Upper lobe of right lung (tissue), 1 donor: Measurements from ENCODE around the gene ABCG2. TPM values are rescaled to one million over a fixed set of nuclear protein-coding genes. Genes with fewer than 3 reads are reported as not detected.

Experiments
- ATAC-seq: fragments of 200-7000 bp; cut with Tn5 transposase; one replicate; pipeline ENCODE4 v1.9.1; 2020; ENCODE audit warnings: mild to moderate bottlenecking, moderate library complexity
- DNase-seq: peaks from one replicate; pipeline ENCODE4 v3.0.0-alpha.2; 2020
- H3K27ac ChIP-seq: fragments of 200-600 bp; one replicate; pipeline ENCODE4 v1.8.0; 2022
- H3K27me3 ChIP-seq: fragments of 200-600 bp; one replicate; pipeline ENCODE4 v1.8.0; 2022; ENCODE audit warnings: mild to moderate bottlenecking
- H3K36me3 ChIP-seq: fragments of 200-600 bp; one replicate; pipeline ENCODE4 v1.8.0; 2022
- H3K4me1 ChIP-seq: fragments of 200-600 bp; one replicate; pipeline ENCODE4 v1.8.0; 2022
- H3K4me3 ChIP-seq: fragments of 200-600 bp; one replicate; pipeline ENCODE4 v1.8.0; 2022; ENCODE audit warnings: mild to moderate bottlenecking
- H3K9me3 ChIP-seq: fragments of 200-600 bp; one replicate; pipeline ENCODE4 v1.8.0; 2022
- intact Hi-C: fragments of 100-400 bp; cut with DNase I; formaldehyde crosslinking; loops from one replicate; pipeline ENCODE4 v1.11.0; 2022
- long read RNA-seq: library from polyadenylated mRNA; unstranded; transcript quantifications from one replicate; pipeline ENCODE4 v2.0.0, GENCODE V29; 2021
- total RNA-seq: library from RNA; stranded (reverse); fragmentation: NEBNext Ultra II Directional; extraction: Animal tissue kit (Norgen Biotek cat#: 25700); gene quantifications from one replicate; pipeline ENCODE4 v1.2.1, GENCODE V29; 2021
- TF ChIP-seq, protein P1 (sequence below): fragments of 200-600 bp; IDR thresholded peaks from one replicate; pipeline ENCODE4 v1.8.0; 2022; ENCODE audit warnings: antibody characterized with exemption
- donor health status: DM: no; HTN: yes; CAD: no; lungs with severe emphysema.

The ABCG2 gene
- 21.7 TPM for total RNA-seq
- long read RNA-seq, full-length matches to known transcripts = 38 of 68 reads
- long read RNA-seq, partial matches to known transcripts = 3 of 68 reads
- long read RNA-seq, other reads (novel, unspliced or antisense) = 27 of 68 reads

GRCh38 chr4:88158489-88159228 is at the start of gene ABCG2:
Gene ABCG2, minus strand, starts transcription at chr4:88158639. Its CDS starts 18,644 bp downstream, at chr4:88139995.
- Histone ChIP-seq H3K27me3 (no peaks in the 10 kb centered on the region), H3K4me3 (peak within 1 kb of the TSS; percentile 63), H3K36me3 (no peaks in the 10 kb centered on the region), H3K27ac (peak within 1 kb of the TSS; percentile 68), H3K4me1 (peaks cover 6% of the 10 kb centered on the region), H3K9me3 (no peaks in the 10 kb centered on the region)
- TF ChIP-seq, protein P1, sequence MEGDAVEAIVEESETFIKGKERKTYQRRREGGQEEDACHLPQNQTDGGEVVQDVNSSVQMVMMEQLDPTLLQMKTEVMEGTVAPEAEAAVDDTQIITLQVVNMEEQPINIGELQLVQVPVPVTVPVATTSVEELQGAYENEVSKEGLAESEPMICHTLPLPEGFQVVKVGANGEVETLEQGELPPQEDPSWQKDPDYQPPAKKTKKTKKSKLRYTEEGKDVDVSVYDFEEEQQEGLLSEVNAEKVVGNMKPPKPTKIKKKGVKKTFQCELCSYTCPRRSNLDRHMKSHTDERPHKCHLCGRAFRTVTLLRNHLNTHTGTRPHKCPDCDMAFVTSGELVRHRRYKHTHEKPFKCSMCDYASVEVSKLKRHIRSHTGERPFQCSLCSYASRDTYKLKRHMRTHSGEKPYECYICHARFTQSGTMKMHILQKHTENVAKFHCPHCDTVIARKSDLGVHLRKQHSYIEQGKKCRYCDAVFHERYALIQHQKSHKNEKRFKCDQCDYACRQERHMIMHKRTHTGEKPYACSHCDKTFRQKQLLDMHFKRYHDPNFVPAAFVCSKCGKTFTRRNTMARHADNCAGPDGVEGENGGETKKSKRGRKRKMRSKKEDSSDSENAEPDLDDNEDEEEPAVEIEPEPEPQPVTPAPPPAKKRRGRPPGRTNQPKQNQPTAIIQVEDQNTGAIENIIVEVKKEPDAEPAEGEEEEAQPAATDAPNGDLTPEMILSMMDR = no peak
- DNase-seq = peak; percentile 84
- peak; percentile 94 for ATAC-seq
- intact Hi-C loops = no loop called here

DNA sequence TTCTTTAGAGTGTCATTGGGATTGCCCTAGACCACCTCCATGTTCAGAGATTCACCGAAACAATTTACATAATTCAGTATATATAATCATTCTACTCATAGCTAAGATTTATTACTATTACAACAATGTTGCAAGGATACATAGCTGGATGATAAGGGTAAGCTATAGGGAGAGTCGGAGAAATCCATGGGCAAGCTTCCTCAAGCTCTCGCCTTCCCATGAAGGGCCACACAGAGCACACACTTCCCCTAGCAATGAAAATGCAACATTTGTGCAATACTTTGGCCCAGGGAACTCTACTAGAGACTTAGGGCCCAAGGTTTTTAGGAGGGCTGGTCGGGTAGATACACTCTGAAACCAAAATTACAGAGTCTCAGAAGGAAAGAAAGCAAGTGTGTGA is 49.7 kb upstream of the ABCG2 start:
- Histone ChIP-seq H3K27me3 (no peaks in the 10 kb centered on the region), H3K36me3 (no peaks in the 10 kb centered on the region), H3K4me3 (no peak overlapping the region), H3K27ac (no peak overlapping the region), H3K9me3 (no peaks in the 10 kb centered on the region), H3K4me1 (peaks cover 7% of the 10 kb centered on the region)
- DNase-seq (no peak), ATAC-seq (peak; percentile 42)
- TF ChIP-seq, protein P1 = no peak
- intact Hi-C loops = no loop called here

DNA sequence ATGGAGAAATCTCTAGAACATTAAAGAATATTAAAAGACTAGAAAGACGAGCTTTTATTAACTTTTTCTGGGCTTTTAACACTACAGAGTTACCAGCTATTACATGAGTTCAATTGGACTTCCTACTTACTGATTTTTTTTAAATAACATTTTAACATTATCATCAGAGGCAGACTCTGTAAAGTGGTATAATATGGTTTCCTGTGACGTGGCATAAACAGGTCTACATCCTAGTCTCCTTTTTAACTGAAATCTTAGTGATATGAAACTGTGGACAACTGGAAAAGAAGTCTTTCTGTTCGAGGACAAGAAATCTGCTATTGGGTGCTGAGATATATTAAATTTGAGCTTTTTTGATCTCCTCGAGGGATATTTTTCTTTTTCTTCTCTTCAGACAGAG is 48.7 kb upstream of the ABCG2 start:
- no peak overlapping the region for H3K27ac ChIP-seq
- TF ChIP-seq, protein P1 = no peak
- no peaks in the 10 kb centered on the region for H3K27me3 ChIP-seq
- intact Hi-C loops = no loop called here
- H3K4me1 ChIP-seq = peaks cover 7% of the 10 kb centered on the region
- H3K36me3 ChIP-seq = no peaks in the 10 kb centered on the region
- ATAC-seq (no peak), DNase-seq (no peak)
- no peaks in the 10 kb centered on the region for H3K9me3 ChIP-seq
- H3K4me3 ChIP-seq = no peak overlapping the region

GRCh38 chr4:88204882-88205281 is 46.4 kb upstream of the ABCG2 start:
- Histone ChIP-seq H3K27ac (no peak overlapping the region), H3K9me3 (no peaks in the 10 kb centered on the region), H3K27me3 (no peaks in the 10 kb centered on the region), H3K36me3 (no peaks in the 10 kb centered on the region), H3K4me3 (no peak overlapping the region), H3K4me1 (peaks cover 7% of the 10 kb centered on the region)
- TF ChIP-seq, protein P1 = no peak
- DNase-seq (no peak), ATAC-seq (peak; percentile 21)
- intact Hi-C loops = no loop called here

DNA sequence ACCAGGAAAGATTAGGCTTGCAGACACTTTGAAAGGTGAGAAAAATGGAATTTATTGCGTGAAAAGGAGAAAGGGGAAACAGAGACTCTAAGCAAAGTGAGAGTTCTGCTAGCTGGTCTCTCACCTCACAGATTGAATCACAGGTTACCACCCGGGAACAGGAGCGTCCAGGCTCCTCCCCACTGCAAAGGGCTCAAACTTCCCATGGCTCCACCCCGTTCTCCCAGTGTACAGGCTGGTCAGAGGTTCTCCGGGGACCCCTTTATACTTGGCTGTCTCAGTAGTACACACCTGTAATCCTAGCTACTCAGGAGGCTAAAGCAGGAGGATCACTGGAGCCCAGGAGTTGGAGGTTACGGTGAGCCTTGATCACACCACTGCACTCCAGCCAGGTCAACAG is 44.0 kb upstream of the ABCG2 start:
- intact Hi-C loops = no loop called here
- ATAC-seq = no peak
- no peak overlapping the region for H3K27ac ChIP-seq
- H3K4me1 ChIP-seq = peaks cover 7% of the 10 kb centered on the region
- H3K27me3 ChIP-seq = no peaks in the 10 kb centered on the region
- DNase-seq = no peak
- no peaks in the 10 kb centered on the region for H3K9me3 ChIP-seq
- no peak overlapping the region for H3K4me3 ChIP-seq
- TF ChIP-seq, protein P1 = no peak
- no peaks in the 10 kb centered on the region for H3K36me3 ChIP-seq
